GM21447 (cell line): ENCODE data around the gene AFAP1.
"Not testable (repeated sequence)": the region's sequence is repeated elsewhere in the genome, so short reads cannot be mapped to it uniquely, and the experiment has no call there.

Source experiments
- ATAC-seq: cut with Tn5 transposase; IDR thresholded peaks from one replicate; pipeline ENCODE4 v1.9.1; 2021; ENCODE audit not compliant: unreplicated experiment

Gene AFAP1

GRCh38 chr4:7947927-7948326 lies 8.3 kb upstream of the AFAP1 start:
- no peak for ATAC-seq

GRCh38 chr4:7945709-7946380 lies 6.2 kb upstream of the AFAP1 start:
- no peak for ATAC-seq

- ATAC-seq: no peak
Measured at GRCh38 chr4:7944599-7945220, 5.0 kb upstream of the AFAP1 start.

GRCh38 chr4:7943688-7944087 lies 4.0 kb upstream of the AFAP1 start:
- not testable (repeated sequence) for ATAC-seq

- no peak for ATAC-seq
Measured at GRCh38 chr4:7943211-7943610, 3.5 kb upstream of the AFAP1 start.

GRCh38 chr4:7941965-7942496 lies 2.4 kb upstream of the AFAP1 start:
- no peak for ATAC-seq

GRCh38 chr4:7941111-7941964 lies 1.7 kb upstream of the AFAP1 start:
- ATAC-seq: no peak

GRCh38 chr4:7938609-7939376 lies 868 bp downstream of the AFAP1 start:
- ATAC-seq: no peak

GRCh38 chr4:7938266-7938608 lies 1.4 kb downstream of the AFAP1 start:
- no peak for ATAC-seq

GRCh38 chr4:7937006-7937405 lies 2.7 kb downstream of the AFAP1 start:
- no peak for ATAC-seq

- ATAC-seq: no peak
Measured at GRCh38 chr4:7933651-7934510, 5.8 kb downstream of the AFAP1 start.

- ATAC-seq: no peak
Measured at GRCh38 chr4:7932287-7932686, 7.4 kb downstream of the AFAP1 start.

GRCh38 chr4:7929118-7929951 lies 10.3 kb downstream of the AFAP1 start:
- no peak for ATAC-seq

- no peak for ATAC-seq
Measured at GRCh38 chr4:7928711-7929110, 10.9 kb downstream of the AFAP1 start.

GRCh38 chr4:7926822-7927221 lies 12.8 kb downstream of the AFAP1 start:
- no peak for ATAC-seq

- ATAC-seq: no peak
Measured at GRCh38 chr4:7924570-7924969, 15.1 kb downstream of the AFAP1 start.

- ATAC-seq: no peak
Measured at GRCh38 chr4:7924163-7924562, 15.5 kb downstream of the AFAP1 start.

- ATAC-seq: no peak
Measured at GRCh38 chr4:7922466-7922865, 17.2 kb downstream of the AFAP1 start.

GRCh38 chr4:7918981-7919380 lies 20.7 kb downstream of the AFAP1 start:
- ATAC-seq: no peak
